ENCODE data around the gene PLXNA1. TPM values are rescaled to one million over a fixed set of nuclear protein-coding genes. Genes with fewer than 3 reads are reported as not detected.

Gene PLXNA1
- total RNA-seq, 1 donor from 2014 or later: 23.8 TPM

- ATAC-seq: peak; percentile 4
- DNase-seq: no peak
- intact Hi-C loops (cut with micrococcal nuclease): no loop called here
Observed at GRCh38 chr3:126995254-126995780, 12.4 kb downstream of the PLXNA1 start.

DNA sequence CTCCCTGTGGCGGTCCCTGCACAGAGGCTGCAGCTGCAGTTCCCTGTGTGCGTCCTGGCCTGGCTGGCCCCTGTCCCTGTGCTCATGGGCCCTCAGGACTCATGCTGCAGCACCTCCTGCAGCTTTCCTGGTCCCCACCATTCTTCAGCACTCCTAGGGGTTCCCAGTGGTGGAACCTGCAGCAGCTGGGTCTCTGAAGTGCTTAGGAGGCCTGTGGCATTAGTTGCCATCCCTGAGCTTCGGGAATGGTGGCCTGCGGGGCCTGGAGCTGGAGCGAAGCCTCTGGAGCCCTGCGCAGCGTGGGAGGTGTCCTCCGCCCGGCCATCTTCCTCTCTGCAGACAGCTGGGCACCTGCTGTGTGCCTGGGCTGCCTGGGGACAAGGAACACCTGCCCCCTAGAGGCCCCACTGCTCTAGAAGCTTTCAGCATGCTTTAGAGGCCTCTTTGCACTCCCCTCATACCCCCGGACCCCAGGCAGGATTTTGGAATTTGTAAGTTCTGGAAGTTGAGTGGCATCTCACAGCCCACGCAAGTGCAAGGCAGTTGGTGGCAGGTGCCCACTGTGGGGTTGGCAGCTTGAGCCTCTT is 13.1 kb downstream of the PLXNA1 start:
- ATAC-seq (no peak), DNase-seq (no peak)
- intact Hi-C loops (cut with micrococcal nuclease): no loop called here

- no peak for DNase-seq
- intact Hi-C loops (cut with micrococcal nuclease): no loop called here
- ATAC-seq: no peak
Observed at GRCh38 chr3:126996905-126997304, 14.0 kb downstream of the PLXNA1 start.

DNA sequence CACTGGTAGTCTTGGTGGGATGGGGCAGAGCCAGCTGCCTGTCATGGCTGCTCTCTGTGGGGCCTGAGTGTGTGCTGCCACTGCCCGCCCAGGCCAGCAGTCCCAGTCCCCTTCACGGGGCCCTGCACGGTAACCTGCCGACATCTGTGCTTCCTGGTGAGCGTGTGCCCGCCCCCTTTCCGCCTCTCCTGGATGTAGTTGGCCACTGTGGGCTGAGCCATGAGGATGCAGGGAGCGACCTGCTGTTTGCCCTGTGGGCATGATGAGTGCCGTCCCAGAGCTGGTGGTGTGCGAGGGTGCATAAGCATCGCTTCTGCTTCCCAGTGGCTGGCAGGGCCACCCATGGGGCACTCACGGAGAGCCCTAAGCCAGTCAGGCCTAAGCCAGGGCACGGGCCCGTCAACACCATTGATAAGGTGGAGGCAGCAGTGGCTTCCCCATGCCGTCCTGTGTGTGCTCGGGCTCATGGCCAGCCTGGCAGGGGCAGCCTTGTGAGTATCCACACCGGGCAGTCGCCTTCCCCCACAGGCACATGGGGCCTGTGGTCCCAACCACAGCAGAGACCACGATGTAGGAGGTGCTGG is 14.6 kb downstream of the PLXNA1 start:
- intact Hi-C loops (cut with micrococcal nuclease): no loop called here
- ATAC-seq: peak; percentile 51
- DNase-seq: peak; percentile 77

GRCh38 chr3:126998320-126998719 is 15.4 kb downstream of the PLXNA1 start:
- no peak for DNase-seq
- intact Hi-C loops (cut with micrococcal nuclease): no loop called here
- ATAC-seq: no peak

DNA sequence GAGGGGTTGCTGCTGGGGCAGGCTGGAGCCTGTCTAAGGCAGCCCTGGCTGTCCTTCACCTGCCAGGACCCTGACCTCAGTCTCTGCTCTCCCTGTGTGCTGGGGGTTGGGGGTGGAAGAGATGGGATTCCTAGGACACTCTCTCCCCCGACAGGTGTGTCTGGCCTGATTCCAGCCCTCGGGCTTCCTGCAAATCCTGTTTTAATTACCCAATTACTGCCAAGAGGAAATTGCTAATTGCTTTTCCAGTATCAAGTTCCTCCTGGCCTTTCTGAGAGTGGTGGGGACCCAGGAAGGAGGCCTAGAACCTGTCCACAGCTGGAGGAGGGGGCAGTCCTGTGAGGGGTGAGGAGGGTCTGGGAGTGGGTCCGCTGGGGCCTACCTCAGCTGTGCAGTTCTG is 15.8 kb downstream of the PLXNA1 start:
- intact Hi-C loops (cut with micrococcal nuclease): no loop called here

DNA sequence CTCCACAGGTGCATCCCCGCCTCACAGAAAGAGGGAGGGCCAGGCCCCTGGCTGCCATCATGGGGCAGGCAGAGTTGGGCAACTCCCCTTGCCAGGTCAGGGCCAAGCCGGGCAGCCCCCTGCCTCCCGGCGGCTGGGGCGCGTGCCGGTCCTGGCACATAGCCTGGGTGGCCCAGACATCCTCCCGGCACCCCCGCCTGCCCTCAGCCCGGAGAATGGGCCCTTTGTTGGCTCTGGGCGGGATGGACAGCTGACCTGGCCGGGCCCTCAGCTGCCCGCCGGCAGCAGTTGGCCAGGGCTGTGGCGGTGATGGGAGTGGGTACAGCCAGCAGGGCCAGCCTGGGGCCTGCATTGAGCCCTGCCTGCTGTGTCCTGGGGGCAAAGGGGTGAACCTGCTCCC is 16.5 kb downstream of the PLXNA1 start:
- no peak for ATAC-seq
- no peak for DNase-seq
- intact Hi-C loops (cut with micrococcal nuclease): no loop called here

More for the DNA sequence above, 15.8 kb downstream of the PLXNA1 start:
- DNase-seq: no peak
- ATAC-seq: no peak

DNA sequence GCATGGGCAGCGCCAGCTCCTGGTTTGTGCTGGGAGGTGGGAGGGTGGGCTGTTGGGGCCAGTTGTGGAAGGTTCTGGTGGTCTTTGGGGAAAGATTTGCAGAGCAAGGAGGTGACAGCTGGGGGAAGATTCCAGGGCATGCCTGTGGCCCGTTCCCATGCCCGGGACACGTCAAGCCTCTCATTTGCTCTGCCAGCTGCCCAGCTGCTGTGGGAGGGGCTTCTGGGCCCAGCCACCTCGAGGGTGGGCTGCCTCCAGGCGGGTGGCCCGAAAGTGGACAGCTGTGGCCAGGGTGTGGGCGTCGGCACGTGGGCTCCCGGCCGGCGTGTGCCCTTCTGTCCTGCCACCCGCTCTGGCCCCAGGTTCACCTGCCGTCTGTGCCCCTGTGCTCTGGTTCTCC is 17.2 kb downstream of the PLXNA1 start:
- ATAC-seq (no peak), DNase-seq (no peak)
- intact Hi-C loops (cut with micrococcal nuclease): no loop called here

DNA sequence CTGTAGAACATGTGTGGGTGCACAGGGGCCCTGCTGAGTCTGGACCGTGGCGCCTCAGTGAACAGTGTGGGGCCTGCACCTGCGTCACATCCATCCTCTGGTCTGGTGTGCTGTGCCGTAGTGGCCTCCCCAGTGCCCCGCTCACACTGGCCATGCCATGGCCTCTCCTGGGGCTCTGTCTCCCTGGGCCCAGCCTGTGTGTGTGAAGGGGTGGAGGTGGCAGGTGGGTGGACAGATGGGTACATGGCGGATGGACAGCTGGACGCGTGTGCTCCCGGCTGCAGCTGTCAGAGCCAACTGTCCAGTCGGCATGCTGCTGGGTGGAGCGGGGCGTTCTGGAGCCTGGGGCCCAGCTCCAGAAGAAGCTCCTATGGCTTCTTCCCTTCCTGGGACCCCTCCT is 17.8 kb downstream of the PLXNA1 start:
- DNase-seq (no peak), ATAC-seq (no peak)
- intact Hi-C loops (cut with micrococcal nuclease): no loop called here

DNA sequence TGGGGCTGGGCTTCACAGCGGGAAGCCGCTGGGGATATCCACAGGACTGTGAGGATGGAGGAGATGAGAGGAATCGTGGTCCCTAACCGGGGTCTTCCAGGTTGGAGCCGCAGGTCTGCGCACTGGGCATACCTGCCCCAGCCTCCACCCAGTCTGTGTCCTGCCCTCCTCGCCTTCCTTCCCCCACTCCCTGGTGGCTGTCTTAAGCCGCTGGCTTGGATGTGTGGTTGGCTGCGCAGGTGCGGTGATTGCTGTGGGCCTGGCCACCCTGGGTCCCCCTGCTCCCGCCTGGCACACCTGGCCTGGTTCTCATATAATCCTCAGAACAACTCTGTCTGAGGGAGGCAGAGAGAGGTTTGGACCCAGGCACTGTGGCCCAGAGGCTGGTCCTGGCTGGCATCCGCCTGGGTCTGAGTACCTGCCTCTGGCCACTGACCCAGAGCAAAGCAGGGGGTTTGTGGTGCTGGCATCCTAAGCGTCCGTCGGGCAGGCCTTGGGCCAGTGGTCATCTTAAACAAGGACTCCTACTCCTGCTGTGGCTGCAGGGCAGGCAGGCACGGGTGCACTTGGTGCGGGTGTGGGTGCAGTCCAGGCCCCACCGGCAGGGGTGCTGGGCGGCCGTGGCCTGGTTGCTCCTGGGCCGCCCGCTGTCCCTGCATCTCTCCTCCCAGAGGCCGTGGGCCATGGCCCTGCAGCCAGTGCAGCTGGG is 18.7 kb downstream of the PLXNA1 start:
- intact Hi-C loops (cut with micrococcal nuclease): no loop called here
- ATAC-seq: no peak
- DNase-seq: no peak

- peak; percentile 92 for DNase-seq
- peak; percentile 88 for ATAC-seq
- intact Hi-C loops (cut with micrococcal nuclease): no loop called here
Observed at GRCh38 chr3:127002195-127003174, 19.6 kb downstream of the PLXNA1 start.

DNA sequence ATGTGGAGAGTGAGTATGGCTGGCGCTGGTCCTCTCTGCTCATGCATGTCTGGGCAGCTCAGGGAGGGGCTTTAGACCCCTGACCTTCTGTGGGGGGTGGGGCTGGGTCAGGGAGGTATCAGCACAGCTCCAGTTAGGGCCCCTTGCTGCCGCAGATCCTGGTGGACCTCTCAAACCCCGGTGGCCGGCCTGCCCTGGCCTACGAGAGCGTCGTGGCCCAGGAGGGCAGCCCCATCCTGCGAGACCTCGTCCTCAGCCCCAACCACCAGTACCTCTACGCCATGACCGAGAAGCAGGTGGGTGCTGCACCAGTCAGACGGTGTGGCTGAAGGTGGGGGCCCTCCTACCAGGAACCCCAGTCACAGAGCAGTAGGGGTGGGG is 20.2 kb downstream of the PLXNA1 start:
- intact Hi-C loops (cut with micrococcal nuclease): no loop called here
- DNase-seq (no peak), ATAC-seq (no peak)

- intact Hi-C loops (cut with micrococcal nuclease): no loop called here
- ATAC-seq (no peak), DNase-seq (no peak)
Observed at GRCh38 chr3:127003601-127004280, 20.8 kb downstream of the PLXNA1 start.

DNA sequence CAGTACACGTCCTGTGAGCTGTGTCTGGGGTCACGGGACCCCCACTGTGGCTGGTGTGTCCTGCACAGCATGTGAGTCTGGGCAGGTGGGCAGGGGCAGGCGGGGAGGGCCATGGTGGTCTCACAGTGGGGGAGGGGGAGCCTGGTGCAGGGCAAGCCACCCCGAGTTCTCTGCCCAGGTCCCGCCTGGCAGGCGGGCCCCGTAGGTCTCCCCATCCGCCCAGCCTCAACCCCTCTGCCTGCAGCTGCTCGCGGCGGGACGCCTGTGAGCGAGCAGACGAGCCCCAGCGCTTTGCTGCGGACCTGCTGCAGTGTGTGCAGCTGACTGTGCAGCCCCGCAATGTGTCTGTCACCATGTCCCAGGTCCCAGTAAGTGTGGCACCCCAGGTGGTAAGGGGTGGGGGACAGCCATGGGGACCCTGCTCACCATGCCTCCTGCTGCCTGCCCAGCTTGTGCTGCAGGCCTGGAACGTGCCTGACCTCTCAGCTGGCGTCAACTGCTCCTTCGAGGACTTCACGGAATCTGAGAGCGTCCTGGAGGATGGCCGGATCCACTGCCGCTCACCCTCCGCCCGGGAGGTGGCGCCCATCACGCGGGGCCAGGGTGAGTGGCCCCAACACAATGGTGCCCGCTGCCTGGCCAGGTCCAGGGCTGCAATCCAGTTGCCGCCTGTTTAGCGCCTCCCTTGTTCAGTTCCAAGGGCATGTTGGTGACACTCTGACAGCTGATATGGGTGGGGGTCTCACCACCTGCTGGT is 21.9 kb downstream of the PLXNA1 start:
- intact Hi-C loops (cut with micrococcal nuclease): no loop called here
- no peak for ATAC-seq

GRCh38 chr3:127005864-127006500 is 23.1 kb downstream of the PLXNA1 start:
- ATAC-seq (no peak), DNase-seq (no peak)
- intact Hi-C loops (cut with micrococcal nuclease): no loop called here

More for the DNA sequence above, 21.9 kb downstream of the PLXNA1 start:
- DNase-seq: no peak

DNA sequence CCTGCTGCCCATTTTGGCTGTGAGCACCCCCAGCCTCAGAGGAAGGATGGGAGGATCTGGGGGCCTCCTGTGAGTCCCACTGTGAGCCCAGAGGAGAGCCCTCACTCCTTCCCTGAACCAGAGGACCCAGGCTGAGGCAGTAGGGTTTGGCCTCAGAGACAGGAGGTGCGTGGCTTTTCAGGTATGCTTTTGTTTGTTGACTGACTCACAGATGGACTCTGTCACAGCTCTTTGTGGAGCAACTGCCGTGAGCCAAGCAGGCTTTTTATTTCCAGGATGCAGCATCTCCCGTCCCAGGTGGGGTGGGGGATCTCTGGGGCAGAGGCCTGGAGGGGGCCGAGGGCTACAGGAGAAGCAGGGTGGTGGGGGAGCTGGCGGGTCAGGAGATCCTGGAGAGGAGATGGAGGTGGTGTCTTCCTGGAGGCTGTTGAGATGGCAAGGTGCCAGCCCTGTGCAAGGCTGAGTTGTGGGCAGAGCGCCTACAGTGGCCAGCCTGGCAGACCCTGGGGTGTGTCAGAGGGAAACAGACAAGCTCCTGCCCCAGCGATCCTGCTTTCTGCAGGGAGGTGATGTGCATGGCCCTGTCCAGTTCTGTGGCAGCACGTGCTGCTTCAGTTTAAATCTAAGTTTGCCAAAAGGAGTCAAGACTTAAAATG is 24.0 kb downstream of the PLXNA1 start:
- DNase-seq (no peak), ATAC-seq (no peak)
- intact Hi-C loops (cut with micrococcal nuclease): no loop called here

DNA sequence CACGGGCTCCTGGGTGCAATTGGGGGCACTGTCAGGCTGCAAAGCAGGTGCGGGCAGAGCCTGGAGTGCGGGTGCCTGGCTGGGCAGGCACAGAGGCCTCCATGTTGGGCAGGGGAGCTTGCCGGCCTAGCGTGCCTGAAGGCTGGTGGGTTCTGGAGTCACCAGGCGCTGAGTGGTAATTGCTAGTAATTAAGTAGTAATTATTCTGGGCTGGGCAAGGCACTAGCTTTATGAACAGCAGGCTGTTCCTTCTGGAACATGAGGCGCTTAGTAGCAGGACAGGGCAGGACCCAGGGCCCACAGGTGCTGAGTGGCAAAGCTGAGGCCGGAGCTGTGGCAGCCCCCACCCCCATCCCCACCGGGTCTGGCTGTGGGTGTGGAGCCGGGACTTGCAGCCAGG is 25.3 kb downstream of the PLXNA1 start:
- ATAC-seq: no peak
- intact Hi-C loops (cut with micrococcal nuclease): no loop called here
- DNase-seq: no peak
